Cardiac muscle cell (in vitro differentiated cells and primary cell): ENCODE data around the gene DPF3. TPM values are rescaled to one million over a fixed set of nuclear protein-coding genes. Genes with fewer than 3 reads are reported as not detected.
A peak's percentile ranks its signal among the peaks of the same experiment; 100 is the strongest.

Experiments used
- DNase-seq, 2 donors: peaks; one replicate each; pipeline versions ENCODE4 v3.0.0 to v3.0.0-alpha.2; 2010 to 2017; ENCODE audit warnings: low read depth in 1 of 2, low spot score in 1 of 2
- H3K27ac ChIP-seq: fragments of 200-600 bp; sonication (generic); 2 replicates; pipeline ENCODE4 v1.5.1; 2016
- H3K27me3 ChIP-seq: fragments of 200-600 bp; sonication (generic); 2 replicates; pipeline ENCODE4 v1.6.0; 2016; ENCODE audit warnings: control low read depth
- H3K36me3 ChIP-seq: fragments of 200-600 bp; sonication (generic); 2 replicates; pipeline ENCODE4 v1.5.1; 2016; ENCODE audit warnings: control low read depth
- H3K4me1 ChIP-seq: fragments of 200-600 bp; sonication (generic); 2 replicates; pipeline ENCODE4 v1.8.1; 2017; ENCODE audit warnings: low read depth, mild to moderate bottlenecking, mixed run types
- H3K4me3 ChIP-seq: fragments of 200-600 bp; sonication (generic); 2 replicates; pipeline ENCODE4 v1.5.1; 2016; ENCODE audit warnings: mild to moderate bottlenecking
- H3K9me3 ChIP-seq: fragments of 200-600 bp; sonication (generic); 2 replicates; pipeline ENCODE4 v1.5.1; 2017; ENCODE audit warnings: low read depth, mild to moderate bottlenecking, control low read depth
- CTCF ChIP-seq: IDR thresholded peaks from 2 replicates; pipeline ENCODE4 v1.5.1; 2012; ENCODE audit warnings: low read depth, mild to moderate bottlenecking, low read length
- polyA plus RNA-seq: library from polyadenylated mRNA; unstranded; fragments of >200 nt; fragmentation: Nextera tagmentation; extraction: Ambion mirVana; gene quantifications from 2 replicates; pipeline ENCODE4 v1.2.1, GENCODE V29; 2016
- total RNA-seq: library from RNA; depleted of rRNA; stranded (reverse); fragments of >200 nt; gene quantifications from 2 replicates; pipeline ENCODE4 v1.2.3, GENCODE V29; 2016

The DPF3 gene
- total and polyA plus RNA-seq, 2 experiments from 2014 or later, result 25.9 to 84.8 TPM

- H3K27ac ChIP-seq, result no peak overlapping the region
- no peaks in the 10 kb centered on the region for H3K36me3 ChIP-seq
- DNase-seq, result no peak
- no peaks in the 10 kb centered on the region for H3K9me3 ChIP-seq
- H3K27me3 ChIP-seq, result no peaks in the 10 kb centered on the region
- no peak for TF ChIP-seq CTCF
- H3K4me3 ChIP-seq, result no peak overlapping the region
- peaks cover 4% of the 10 kb centered on the region for H3K4me1 ChIP-seq
Observed at GRCh38 chr14:72839753-72840607, 53.9 kb downstream of the DPF3 start.

GRCh38 chr14:72839351-72839750 is 54.5 kb downstream of the DPF3 start:
- H3K27me3 ChIP-seq, result no peaks in the 10 kb centered on the region
- no peak overlapping the region for H3K27ac ChIP-seq
- H3K9me3 ChIP-seq, result no peaks in the 10 kb centered on the region
- H3K36me3 ChIP-seq, result no peaks in the 10 kb centered on the region
- no peak for DNase-seq
- no peak overlapping the region for H3K4me3 ChIP-seq
- TF ChIP-seq CTCF, result no peak
- H3K4me1 ChIP-seq, result peaks cover 4% of the 10 kb centered on the region

- no peak overlapping the region for H3K4me3 ChIP-seq
- H3K9me3 ChIP-seq, result no peaks in the 10 kb centered on the region
- no peaks in the 10 kb centered on the region for H3K36me3 ChIP-seq
- H3K27ac ChIP-seq, result peak overlapping the region; percentile 26
- H3K4me1 ChIP-seq, result peaks cover 12% of the 10 kb centered on the region
- no peak for TF ChIP-seq CTCF
- no peaks in the 10 kb centered on the region for H3K27me3 ChIP-seq
- DNase-seq, result no peak
Observed at GRCh38 chr14:72836085-72836484, 57.8 kb downstream of the DPF3 start.

GRCh38 chr14:72833174-72833573 is 60.7 kb downstream of the DPF3 start:
- no peaks in the 10 kb centered on the region for H3K36me3 ChIP-seq
- no peak for DNase-seq
- H3K4me3 ChIP-seq, result no peak overlapping the region
- H3K4me1 ChIP-seq, result peaks cover 28% of the 10 kb centered on the region
- H3K27ac ChIP-seq, result peak overlapping the region; percentile 41
- H3K27me3 ChIP-seq, result no peaks in the 10 kb centered on the region
- H3K9me3 ChIP-seq, result no peaks in the 10 kb centered on the region
- TF ChIP-seq CTCF, result no peak

GRCh38 chr14:72830786-72831594 is 62.9 kb downstream of the DPF3 start:
- DNase-seq, result no peak
- Histone ChIP-seq H3K9me3 (no peaks in the 10 kb centered on the region), H3K27me3 (no peaks in the 10 kb centered on the region), H3K36me3 (no peaks in the 10 kb centered on the region), H3K4me1 (peaks cover 29% of the 10 kb centered on the region), H3K4me3 (no peak overlapping the region), H3K27ac (peak overlapping the region; percentile 79)
- no peak for TF ChIP-seq CTCF
